GM23248 (cell line): ENCODE data around the gene ADGRD1.

Source experiments
- EZH2 ChIP-seq: fragments of 200-600 bp; sonication (generic); IDR thresholded peaks from 2 replicates; pipeline ENCODE4 v1.6.1; 2018; ENCODE audit warnings: antibody characterized with exemption, mild to moderate bottlenecking; ENCODE audit not compliant: insufficient read depth, poor library complexity, severe bottlenecking
- EZH2phosphoT487 ChIP-seq: fragments of 200-600 bp; sonication (generic); IDR thresholded peaks from 2 replicates; pipeline ENCODE4 v1.6.1; 2018; ENCODE audit warnings: antibody characterized with exemption, moderate library complexity, mild to moderate bottlenecking, low read depth; ENCODE audit not compliant: insufficient read depth

DNA sequence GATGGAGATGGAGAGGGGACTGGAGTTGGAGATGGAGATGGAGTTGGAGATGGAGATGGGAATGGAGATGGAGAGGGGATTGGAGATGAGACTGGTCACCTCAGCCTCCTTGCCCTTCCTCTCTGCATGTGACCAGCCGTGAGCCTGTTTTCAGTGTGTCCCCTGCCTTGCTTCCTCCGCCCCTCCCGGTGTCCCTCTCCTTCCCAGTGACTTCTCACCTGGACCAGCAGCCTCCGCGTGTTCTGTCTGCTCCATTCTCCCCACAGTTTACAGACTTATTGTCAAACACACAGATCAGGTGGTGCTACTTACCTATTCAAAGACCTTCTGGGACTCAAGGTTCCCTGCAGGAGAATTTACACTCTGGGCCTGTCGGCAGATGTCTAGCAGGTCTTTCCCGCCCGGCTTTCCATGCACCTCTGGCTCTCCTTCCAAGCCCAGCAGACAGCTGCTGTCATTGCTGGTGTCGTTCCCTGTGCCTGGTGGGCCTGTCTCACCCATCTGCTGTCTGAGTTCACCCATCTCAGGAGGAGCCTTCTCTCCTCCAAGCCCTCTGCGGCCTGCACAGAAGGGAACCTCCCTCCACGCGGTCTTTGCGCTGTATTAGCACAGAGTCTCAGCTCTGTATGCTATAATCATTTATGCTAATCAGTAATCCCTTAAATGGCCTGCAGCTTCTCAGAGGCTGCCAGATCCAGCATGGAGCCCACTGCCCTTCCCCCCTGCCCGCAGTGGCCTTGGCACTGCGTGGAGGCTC lies 62.1 kb downstream of the ADGRD1 start:
- TF ChIP-seq EZH2 = no peak
- no peak for TF ChIP-seq EZH2phosphoT487
